NCI-H146 (cell line): ENCODE results near the gene HELZ.
A peak's percentile ranks its signal among the peaks of the same experiment; 100 is the strongest.

Source experiments
- DNase-seq: peaks from one replicate; lab custom pipeline; 2025; lab: John Stamatoyannopoulos, UW

Gene HELZ

DNA sequence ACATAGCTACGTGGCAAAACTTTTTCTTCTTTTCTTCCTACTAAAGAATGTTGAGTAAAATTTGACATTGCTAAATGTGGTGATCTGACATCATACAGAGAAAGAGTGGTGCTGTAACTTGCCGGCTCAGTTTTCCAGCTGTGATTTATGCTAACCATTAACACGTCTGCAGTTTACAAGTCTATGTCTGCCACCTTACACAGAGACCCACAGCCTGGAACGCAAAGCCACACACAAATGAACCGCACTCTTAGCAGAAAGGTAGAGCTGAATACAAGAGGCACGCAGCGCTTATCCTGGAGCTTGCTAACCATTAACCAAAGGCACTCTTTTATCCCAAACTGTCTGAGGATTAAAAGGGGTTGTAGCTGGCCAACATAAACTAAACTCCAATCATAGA lies 168.7 kb downstream of the HELZ start:
- no peak for DNase-seq

DNA sequence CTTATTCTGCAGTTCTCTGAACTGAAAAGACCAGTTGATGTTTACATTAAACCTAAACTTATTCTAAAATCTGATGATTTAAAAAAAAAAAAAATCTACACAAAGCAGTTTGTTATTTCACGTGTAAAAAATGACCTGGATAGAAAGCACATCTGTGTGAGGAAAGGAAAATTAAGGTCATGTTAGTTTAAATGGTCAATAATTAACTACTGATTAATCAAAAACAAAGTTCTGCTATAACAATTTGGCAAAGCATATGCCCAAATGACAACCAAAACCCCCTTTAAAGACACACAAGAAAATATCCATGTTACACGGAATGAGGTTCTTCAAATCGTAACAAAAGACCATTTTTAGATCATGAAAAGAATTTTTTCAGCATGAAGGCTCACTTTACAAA lies 170.2 kb downstream of the HELZ start:
- DNase-seq = no peak

DNA sequence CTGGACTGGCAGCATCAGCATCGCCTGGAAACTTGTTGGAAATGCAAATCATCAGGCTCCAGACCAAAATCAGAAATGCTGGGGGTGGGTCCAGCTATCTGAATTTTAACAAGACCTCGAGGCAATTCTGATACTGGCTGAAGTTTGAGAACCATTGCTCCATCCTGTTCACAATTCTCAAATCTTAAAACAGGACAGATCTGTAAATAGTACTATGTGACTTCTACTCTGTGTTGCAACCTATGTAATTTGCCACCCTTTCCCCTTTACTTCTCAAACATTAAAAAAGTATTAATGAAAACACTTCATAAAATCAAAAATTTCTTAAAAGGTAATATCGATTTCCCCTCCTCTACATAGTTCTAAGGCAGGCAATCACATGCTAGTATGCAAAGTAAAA lies 172.1 kb downstream of the HELZ start:
- DNase-seq = no peak

DNA sequence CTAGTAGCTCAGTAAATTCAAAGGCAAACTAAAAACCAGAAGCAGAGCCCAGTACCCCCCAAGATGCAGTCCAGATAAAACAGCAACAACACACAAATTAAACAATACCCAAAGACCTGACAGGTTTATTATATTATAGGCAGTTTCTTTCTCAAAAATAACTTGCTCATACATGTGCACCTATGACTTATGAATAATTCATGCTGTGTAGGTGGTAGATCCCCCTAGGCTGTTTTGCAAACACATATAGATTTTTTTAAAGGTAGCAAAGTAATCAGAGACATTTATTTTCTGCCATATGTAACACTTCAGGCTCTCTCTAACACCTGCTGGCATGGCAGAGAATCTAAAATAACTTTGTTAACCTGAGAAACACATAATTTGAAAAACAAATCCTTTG lies 173.4 kb downstream of the HELZ start:
- DNase-seq = no peak

DNA sequence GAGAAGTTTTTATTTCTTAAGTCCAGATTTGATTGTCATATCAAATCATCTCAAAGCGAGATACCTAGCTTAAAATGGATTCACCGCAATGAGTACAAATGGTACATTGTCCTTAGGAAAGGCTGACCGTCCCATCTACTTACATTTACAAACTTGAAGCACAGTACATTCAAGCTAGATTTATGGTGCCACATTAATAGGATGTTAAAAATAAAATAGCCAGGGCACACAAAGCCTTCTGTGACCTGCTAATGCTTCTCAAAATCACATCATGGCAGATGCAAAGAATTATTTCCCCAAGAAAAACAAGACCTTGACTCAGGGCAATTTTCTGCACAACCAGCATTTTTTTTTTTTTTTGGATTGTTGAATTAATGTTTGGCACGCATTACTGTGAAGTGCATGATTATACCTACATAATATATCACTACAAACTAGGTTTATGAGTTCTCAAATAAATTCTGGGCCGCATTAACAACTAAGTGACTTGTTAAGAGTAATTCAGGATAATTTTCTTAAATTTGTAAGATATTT lies 175.3 kb downstream of the HELZ start:
- no peak for DNase-seq

DNA sequence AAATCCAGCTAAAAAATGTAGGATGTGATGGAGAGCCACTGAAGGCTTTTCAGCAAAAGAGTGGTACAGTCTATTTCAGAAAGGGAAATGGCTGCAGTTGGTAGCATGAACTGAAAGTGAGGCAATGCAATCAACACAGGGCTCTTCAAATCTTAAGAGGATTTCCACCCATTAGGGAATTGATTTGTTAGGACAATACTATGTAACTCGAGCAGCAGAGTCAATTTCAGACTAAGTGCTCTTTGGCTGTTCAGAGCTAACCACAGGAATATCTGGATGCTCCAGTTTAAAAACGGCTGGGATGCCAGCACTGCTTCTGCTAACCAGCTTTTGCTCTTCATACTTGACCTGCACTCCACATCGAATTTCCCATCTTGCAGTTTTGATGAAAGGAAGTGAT lies 176.0 kb downstream of the HELZ start:
- DNase-seq = peak; percentile 12

DNA sequence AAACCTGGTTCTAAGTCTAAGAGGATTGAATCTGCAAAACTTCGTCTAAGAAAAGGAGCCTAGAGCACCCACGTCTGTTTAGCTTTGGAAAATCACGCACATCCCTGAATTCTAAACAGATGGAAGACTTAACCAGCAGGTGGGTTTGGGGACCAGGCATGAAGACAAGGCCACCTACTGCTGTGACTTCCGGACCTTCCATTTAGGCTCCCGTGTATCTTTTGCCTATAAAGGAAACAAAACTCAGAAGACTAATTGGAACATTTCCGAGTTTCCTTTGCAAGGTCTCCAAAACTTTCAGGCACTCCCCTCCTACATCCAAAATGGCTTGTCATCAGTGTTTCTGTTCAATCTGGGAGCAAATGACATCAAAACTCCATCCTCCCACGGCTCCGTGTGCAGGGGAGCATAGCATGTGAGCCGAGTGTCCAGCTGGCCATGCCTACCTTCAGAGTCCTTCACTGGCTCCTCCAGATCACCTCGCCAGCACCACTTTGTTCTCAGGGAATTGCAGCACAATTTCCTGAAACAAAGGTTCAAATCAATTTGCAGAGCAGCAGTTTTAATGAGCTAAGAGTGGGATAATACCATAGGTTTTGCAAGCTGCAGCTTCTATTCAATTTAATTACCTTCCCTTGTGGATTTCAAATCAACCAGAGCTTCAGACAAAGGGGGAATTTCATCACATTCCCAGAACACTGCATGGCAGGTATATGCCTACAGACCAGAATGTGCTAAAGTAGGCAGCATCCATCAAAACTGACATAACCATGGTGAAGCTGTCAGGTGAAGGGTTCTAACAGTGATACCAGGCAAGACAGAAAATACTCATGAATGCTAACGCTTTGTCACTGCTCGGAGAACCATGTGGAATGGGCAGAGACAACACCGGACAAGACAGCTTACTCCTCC lies 177.2 kb downstream of the HELZ start:
- DNase-seq = peak; percentile 34

DNA sequence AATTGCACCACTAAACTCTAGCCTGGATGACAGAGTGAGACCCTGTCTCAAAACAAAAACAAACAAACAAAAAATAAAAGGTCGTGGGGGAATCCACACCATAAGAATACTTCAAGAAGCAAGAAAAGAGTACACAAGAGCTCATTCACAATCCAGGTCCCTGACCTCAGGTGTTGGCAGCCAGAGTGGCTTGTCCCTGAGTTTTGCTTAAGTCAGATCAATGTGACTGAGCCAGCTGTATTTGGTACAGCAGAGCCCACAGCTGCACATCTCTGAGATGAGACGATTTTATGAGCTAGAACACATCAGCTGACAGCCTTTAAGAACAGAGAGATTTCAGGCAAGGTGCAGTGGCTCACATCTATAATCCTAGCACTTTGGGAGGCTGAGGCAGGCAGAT lies 178.3 kb downstream of the HELZ start:
- DNase-seq = no peak

DNA sequence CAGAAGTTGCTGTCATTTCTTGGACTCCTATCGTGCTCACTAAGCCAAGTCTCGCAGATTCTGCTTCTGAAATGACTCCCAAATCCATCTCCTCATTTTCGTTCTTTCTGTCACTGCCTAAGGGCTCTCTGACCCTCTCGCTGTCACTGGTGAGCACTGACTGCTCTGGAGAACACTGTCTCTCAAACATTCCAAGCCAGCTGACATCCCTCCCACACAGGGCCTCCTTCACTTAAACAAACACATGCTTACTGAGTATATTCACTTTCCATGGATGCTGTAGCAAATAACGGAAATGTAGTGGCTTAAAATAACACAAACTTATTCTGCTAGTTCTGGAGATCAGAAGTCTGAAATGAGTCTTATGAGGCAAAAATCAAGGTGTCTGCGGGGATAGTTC lies 181.9 kb downstream of the HELZ start:
- DNase-seq = no peak

DNA sequence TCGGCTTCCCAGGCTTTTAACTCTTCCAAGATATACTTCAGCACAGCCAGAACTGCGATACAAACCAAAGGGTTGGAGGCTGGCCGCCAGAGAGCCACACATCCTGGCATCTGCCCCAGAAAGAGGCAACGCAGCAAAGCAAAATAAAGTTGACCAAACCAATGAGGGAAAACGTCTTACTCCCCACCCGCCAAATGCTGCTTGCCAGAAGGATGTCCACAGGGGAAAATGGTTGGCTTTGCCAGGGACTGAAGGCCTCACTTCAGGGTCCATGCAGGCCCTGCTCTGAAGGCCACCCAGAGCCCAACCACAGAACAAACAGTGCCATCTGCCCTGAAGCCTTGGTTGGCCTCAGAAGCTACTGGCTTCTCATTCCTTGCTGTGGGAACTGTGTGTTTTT lies 185.6 kb downstream of the HELZ start:
- DNase-seq = no peak

DNA sequence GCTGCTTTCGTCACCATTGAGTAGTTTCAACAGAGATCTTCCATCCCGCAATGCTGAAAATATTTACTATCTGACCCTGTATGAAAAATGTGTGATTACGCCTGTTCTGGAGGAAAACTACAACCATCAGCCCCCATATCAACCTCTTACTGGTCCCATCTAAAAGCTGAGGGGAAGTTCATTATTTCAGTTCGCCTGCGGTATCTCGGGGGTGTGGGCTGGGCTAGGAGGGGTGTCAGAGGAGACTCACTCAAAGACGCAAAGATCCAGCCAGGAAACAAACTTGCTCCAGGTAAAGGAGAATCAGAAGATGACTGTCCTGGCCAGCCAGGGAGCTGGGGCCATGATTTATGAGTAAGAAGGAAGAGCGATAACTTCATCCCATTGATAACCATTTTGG lies 187.0 kb downstream of the HELZ start:
- DNase-seq = no peak

DNA sequence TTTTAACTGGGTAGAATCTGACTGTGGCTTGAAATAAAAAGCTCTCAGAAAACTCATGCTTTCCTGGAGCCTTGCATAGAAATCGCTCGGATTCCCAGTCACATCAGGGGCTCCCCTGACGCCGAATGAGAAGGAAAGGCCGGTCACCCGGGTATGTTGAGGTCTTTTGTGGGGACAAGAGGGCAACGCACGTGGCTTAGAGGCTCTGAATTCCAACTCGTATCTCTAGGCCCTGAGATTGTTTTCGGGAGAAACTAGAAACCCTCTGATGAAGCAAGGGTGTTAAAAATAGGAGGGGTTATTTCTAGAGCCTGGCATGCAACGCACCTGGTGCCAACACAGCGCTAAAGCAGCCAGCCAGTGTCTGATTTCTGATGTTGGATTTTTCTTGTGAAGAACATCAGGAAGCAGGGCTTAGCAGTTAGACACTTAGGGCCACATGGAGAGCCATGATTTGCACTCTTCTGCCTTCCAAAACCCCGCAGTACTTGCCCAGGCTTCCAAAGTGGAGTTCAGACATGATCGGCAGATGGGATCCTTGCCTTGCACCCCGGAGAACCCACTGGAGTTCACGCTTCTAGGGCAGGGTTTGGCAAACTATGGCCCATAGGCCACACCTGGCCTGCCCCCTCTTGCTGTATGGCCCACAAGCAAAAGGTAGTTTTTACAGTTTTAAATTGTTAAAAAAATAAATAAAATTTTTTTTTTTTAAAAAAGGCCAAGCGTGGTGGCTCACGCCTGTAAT lies 188.1 kb downstream of the HELZ start:
- no peak for DNase-seq

DNA sequence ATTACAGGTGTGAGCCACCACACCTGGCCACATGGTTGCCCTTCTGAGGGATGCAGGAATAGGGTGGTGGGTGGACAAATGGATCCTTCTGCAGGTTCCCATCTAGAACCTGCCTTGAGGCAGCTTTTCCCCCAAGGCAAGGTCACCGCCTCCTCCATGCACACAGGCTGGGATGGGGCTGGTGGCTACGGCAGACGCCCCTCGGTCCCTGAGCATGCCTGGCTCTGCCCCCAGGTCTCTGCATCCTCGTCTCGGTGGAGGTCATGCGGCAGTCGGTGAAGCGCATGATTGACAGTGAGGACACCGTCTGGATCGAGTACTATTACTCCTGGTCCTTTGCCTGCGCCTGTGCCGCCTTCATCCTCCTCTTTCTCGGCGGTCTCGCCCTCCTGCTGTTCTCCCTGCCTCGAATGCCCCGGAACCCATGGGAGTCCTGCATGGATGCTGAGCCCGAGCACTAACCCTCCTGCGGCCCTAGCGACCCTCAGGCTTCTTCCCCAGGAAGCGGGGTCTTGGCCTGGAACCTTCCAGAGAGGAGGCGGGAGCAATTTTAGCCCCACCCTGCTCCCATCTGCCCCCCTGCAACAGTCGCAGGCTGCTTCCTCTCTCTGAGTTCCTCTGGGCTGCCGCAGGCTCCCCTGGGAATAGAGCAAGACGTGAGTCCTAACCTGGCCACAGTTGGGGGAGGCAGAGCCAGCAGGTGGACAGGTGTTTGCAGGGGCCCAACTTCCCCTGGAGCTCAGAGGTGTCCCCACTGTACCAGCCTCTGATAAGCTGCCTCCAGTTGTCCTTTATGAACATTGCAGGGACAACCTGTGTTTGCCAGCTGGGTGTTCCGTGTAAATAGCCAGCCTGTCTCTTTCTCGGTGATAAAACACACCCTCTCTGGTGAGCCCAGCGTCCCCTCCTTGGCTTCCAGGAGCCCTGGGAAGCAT lies 188.9 kb downstream of the HELZ start:
- DNase-seq = peak; percentile 48

DNA sequence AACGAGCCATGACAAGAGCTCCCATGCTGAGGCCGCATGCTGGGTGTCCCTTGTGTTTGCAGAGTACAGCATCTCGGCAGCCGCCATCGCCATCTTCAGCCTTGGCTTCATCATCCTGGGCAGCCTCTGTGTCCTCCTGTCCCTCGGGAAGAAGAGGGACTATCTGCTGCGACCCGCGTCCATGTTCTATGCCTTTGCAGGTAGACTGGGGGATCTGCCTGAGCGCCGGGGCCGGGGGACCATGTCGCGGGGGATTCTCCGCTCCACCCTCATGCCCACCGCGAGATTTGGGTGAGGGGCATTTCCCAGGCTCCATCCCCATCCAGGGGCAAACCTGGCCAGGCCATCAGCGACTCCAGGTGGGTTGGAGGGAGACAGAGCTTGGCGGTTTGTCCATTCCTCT lies 190.0 kb downstream of the HELZ start:
- DNase-seq = no peak

DNA sequence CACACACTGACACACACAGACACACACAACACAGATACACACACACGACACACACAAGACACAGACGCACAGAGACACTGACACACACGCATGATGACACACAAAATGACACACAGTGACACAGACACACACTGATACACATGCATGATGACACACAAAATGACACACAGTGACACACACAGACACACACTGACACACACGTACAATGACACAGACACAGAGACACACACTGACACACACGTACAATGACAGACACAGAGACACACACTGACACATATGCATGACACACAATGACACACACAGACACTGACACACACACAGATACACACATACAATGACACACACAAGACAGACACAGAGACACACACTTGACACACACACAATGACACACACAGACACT lies 190.4 kb downstream of the HELZ start:
- DNase-seq = no peak

DNA sequence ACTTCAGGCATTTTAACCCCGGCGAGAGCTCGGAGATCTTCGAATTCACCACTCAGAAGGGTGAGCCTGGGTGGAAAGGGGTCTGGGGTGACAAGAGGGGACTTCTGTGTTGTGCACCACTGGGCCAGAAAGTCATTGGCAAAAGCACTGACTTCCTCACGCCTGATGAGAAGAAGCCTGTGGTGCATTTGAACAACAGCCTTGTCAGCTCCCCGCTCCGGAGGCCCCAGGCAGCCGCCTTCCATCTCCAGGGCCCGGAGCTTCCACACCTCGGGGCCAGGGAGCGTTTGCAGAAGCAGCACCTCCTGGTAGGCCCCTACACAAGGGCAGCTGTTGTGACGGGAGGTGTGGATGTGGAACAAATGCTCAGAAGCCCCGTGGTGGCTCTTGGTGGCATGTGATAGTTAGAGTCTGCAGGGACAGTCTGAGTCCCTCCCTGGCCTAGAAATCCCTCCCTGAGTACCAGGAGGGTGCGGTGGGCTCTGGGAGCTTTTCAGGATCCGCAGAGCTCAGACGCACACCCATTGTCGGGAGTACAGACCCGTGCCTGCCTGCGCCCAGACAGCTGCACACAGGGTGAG lies 190.9 kb downstream of the HELZ start:
- DNase-seq = no peak

DNA sequence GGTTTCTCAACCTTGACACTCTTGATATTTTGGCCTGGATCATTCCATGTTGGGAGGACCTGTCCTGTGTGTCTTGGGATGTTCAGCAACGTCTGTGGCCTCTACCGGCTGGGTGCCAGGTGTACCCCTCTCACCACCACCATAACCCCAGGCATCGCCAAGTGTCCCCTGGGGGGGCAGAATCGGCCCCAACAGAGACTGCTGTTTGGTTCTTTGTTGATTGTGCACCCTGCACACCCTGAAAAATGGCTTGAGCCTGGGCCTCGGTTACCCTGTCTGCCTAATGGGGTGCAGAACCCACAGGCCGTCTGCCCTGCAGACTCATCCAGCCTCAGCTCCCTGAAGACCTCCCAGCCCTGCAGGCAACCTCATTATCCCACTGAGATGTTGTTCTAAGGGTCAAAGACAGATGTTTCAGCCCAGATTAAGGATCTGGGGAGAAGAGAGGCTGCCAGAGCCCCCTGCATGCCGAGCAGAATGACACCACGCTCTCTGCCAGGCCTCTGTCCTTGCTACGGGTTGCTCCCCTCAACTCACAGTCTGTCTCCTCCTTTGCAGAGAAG lies 191.5 kb downstream of the HELZ start:
- no peak for DNase-seq

DNA sequence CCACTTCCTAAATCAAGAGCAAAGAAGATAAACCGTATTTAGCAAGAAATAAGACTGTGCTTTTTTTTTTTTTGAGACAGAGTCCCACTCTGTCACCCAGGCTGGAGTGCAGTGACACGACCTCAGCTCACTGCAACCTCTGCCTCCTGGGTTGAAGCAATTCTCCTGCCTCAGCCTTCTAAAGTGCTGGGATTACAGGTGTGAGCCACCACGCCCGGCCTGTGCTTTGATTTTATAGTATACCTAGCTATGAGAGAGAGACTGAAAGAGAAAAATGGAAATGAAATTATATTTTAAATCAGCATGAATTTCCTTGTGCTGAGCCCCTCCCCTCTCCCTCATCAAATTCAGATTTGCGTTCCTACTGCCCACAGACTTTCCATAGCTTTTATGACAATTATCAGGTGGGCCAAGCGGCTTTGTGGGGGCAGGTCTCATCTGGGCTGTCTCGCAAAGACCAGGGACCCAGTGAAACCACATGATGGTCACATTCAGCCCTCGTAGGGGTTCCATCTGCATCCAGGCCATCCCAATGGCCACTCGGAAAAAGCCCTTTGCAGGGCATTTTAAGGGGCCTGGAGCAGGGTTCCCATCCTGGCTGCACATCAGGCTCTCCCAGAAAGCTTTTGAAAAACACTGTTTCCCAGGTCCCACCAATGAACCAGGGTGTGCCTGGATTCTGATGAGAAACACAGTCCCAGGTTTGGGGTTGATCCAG lies 192.1 kb downstream of the HELZ start:
- no peak for DNase-seq

DNA sequence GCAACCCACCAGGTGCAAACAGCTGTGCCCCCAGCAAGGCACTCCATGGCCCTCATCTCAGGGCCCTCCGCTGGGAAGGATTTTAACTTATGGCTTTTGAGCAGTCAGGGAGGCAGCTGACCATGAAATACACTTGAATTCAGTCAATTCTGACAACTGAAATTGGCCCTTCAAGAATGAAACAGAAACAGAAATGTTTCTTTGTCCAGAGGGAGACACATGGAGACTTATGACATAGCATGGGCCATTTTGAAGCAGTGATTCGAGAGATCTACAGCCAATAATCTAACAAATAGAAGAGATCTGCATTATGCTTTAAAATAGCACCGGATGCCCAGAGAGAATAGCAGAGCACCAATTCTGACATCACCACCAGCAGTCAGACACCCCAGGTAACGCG lies 193.2 kb downstream of the HELZ start:
- no peak for DNase-seq

DNA sequence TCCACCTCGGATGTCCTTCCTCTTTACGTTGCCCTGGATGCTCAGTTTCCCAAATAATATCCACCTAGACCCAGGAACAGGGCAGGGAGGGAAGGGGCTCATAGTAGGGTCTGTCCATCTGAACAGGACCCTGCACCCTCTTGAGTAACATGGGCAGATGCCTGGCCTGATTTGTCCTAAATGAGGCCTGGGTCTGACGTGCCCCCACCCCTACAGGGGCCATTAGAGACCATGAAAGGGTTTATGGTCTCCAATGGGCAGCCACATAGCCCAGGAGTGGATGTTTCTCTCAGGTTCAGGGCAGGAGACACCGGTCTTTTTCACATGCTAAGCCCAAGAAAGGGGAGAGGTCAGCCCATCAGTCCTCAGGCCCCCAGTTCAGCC lies 193.8 kb downstream of the HELZ start:
- DNase-seq = no peak
